Activated CD4-positive, alpha-beta T cell treated with anti-CD3 and anti-CD28 coated beads, Interleukin-2, amount 10 ng/mL, durations not matched to agents 7 days and 5 days (primary cell): ENCODE data around the gene ANKRD29. TPM values are rescaled to one million over a fixed set of nuclear protein-coding genes. Genes with fewer than 3 reads are reported as not detected.

Source experiments
- CTCF ChIA-PET: fragments of 350-600 bp; sonication (Branson Sonifier 250); formaldehyde crosslinking; loops from one replicate; lab custom pipeline; 2021; ENCODE audit warnings: antibody characterized with exemption; lab: Charles Lee
- POLR2A ChIA-PET: fragments of 350-600 bp; sonication (Branson Sonifier 250); formaldehyde crosslinking; loops from one replicate; lab custom pipeline; 2021; ENCODE audit warnings: antibody characterized with exemption; lab: Charles Lee
- DNase-seq: peaks from one replicate; pipeline ENCODE4 v3.0.0-alpha.2; 2020
- H3K27ac Mint-ChIP-seq: one replicate; pipeline ENCODE4 v1.8.0; 2021; ENCODE audit warnings: mild to moderate bottlenecking, moderate library complexity, mixed read lengths
- H3K27me3 Mint-ChIP-seq: one replicate; pipeline ENCODE4 v1.8.0; 2021; ENCODE audit warnings: mixed read lengths
- H3K36me3 Mint-ChIP-seq: one replicate; pipeline ENCODE4 v1.8.0; 2021; ENCODE audit warnings: low read depth, mixed read lengths
- H3K4me1 Mint-ChIP-seq: one replicate; pipeline ENCODE4 v1.8.0; 2021; ENCODE audit warnings: mixed read lengths
- H3K4me3 Mint-ChIP-seq: one replicate; pipeline ENCODE4 v1.8.0; 2021; ENCODE audit warnings: mild to moderate bottlenecking, moderate library complexity, mixed read lengths
- H3K9me3 Mint-ChIP-seq: one replicate; pipeline ENCODE4 v1.8.0; 2021; ENCODE audit warnings: mixed read lengths
- total RNA-seq, 2 experiments: library from RNA; stranded (reverse); gene quantifications; one replicate each; pipeline ENCODE4 v1.2.3, GENCODE V29; 2021

ANKRD29 gene, protein sequence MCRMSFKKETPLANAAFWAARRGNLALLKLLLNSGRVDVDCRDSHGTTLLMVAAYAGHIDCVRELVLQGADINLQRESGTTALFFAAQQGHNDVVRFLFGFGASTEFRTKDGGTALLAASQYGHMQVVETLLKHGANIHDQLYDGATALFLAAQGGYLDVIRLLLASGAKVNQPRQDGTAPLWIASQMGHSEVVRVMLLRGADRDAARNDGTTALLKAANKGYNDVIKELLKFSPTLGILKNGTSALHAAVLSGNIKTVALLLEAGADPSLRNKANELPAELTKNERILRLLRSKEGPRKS
- under 1 TPM in 1 of 2 experiments, not detected in 1; 0.25 TPM for total RNA-seq

DNA sequence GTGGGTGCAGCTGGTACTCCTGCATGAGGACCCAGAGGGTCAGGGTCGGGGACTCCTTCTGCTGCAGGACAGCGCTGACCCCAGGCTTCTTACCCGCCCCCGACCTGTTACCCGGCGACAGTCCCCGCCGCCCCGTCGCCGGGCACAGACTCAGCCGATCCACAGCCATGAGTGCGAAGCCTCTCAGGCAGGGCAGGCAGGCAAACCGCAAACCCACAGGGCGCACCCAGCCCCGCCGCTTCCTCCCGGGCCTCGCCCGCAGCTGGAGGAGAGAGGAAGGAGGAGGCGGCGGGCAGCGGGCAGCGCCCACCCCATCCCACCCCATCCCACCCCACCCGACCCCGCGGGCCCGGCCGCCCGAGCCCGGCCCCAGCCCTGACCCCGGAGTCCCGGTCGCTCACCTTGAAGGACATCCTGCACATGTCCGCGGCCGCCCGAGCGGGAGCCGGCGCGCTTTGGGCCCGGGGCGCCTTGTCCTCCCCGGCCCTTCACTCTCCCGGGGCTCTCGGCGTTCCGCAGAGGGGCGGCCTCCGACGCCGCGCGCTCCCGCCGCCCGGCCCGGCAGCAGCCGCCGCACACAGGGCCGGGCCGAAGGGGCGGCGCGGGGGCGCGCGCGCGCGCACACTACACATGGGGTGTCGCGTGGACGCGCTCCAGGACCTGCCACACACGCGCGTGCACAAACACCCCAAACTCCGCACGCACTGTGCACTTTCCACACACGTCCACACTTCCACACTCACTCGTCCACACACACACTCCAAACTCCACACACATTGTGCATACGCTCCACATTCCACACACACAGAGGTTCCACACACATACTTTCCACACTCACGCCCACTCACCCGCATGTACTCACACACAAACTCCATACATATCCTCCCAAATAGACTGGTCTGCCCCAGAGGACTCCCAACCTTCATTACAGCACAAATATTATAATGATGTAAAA, at the start of gene ANKRD29:
ANKRD29 (minus strand) TSS at position 603 of the 955 bp plus-strand sequence; CDS start at position 422, 181 bp downstream.
- POLR2A ChIA-PET, result no interaction called here
- Mint-ChIP-seq H3K27me3 (peaks cover 77% of the 10 kb centered on the region), H3K27ac (peak within 1 kb of the TSS; percentile 73), H3K9me3 (no peaks in the 10 kb centered on the region), H3K4me3 (peak within 1 kb of the TSS; percentile 77), H3K4me1 (peaks cover 22% of the 10 kb centered on the region), H3K36me3 (peaks cover 7% of the 10 kb centered on the region)
- CTCF ChIA-PET, result interaction anchor here (1.9 kb wide), 1 partner anchor 8 kb away, joined by 5 read pairs; no protein-coding TSS in a partner anchor
- DNase-seq, result peak; percentile 73

DNA sequence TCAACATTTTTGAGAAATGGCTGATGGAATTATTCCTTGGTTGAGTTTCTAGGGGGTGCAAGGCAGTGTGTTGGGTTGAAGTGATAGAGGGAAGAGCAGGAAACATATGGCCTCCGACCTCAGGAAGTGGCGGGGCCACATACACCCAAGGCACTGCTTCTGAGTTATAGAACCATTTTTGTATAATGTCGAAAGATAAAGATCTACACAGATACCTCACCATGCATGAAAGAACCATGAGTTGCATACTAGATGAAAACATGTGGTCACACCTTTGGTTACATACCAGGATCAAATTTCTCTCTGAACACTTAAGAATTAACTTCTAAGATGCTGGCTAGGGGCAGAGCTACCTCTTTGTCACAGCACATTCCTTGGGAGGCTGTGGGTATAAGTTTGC, 49.7 kb upstream of the ANKRD29 start:
- peak; percentile 64 for DNase-seq
- H3K36me3 Mint-ChIP-seq, result peaks cover 8% of the 10 kb centered on the region
- peaks cover 14% of the 10 kb centered on the region for H3K27me3 Mint-ChIP-seq
- H3K27ac Mint-ChIP-seq, result peak overlapping the region; percentile 70
- CTCF ChIA-PET, result interaction anchor here (0.9 kb wide), 1 partner anchor 8 kb away, joined by 3 read pairs; no protein-coding TSS in a partner anchor
- H3K4me3 Mint-ChIP-seq, result peak overlapping the region; percentile 1
- POLR2A ChIA-PET, result no interaction called here
- H3K9me3 Mint-ChIP-seq, result peaks cover 8% of the 10 kb centered on the region
- peaks cover 19% of the 10 kb centered on the region for H3K4me1 Mint-ChIP-seq

DNA sequence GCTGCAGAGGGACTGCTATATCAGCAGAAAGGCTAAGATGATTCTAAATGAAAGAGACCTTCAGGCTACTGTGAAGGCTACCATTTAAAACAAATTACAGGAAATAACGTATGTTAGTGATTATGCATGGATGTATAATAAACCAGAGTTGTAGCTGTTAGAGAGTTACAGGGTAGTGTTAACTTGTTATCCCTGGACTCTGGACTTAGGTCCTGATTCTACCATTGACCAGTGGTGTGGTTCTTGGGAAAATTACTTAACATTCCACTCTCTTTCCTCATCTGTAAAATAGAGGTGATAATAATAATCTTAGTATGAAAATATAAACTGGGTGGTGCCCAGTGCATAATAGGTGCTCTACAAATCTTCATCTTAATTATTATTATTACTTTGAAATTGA, 48.7 kb upstream of the ANKRD29 start:
- POLR2A ChIA-PET, result no interaction called here
- CTCF ChIA-PET, result interaction anchor here (2.2 kb wide), 1 partner anchor 9 kb away, joined by 5 read pairs; no protein-coding TSS in a partner anchor

DNA sequence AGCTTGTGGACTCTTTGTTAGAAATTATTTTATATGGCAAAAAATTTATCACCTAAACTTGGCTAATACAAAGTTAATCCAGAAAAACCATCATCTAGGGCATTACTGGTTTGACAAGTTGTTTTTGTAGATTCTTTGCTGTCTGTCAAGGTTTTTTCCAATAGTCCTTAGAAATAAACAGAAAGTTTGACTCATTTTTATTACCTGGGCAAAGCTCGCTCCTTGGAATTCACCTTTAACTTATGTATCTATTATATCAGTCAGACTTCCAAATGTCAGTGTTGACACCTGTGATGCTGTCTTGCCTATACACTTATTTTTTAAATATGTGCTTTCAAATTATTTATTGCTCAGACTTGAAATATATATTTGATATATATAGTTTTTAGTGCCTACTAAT, 48.2 kb upstream of the ANKRD29 start:
- no peak for DNase-seq
- POLR2A ChIA-PET, result interaction anchor here (0.6 kb wide), 1 partner anchor 110 kb away, joined by 3 read pairs; no protein-coding TSS in a partner anchor
- Mint-ChIP-seq H3K36me3 (peaks cover 12% of the 10 kb centered on the region), H3K4me1 (peaks cover 19% of the 10 kb centered on the region), H3K27me3 (peaks cover 12% of the 10 kb centered on the region), H3K9me3 (peaks cover 11% of the 10 kb centered on the region), H3K27ac (no peak overlapping the region), H3K4me3 (no peak overlapping the region)
- CTCF ChIA-PET, result interaction anchor here (2.2 kb wide), 1 partner anchor 9 kb away, joined by 5 read pairs; no protein-coding TSS in a partner anchor

More for the DNA sequence above, 48.7 kb upstream of the ANKRD29 start:
- no peak for DNase-seq
- peaks cover 12% of the 10 kb centered on the region for H3K36me3 Mint-ChIP-seq
- peaks cover 11% of the 10 kb centered on the region for H3K9me3 Mint-ChIP-seq
- H3K27ac Mint-ChIP-seq, result no peak overlapping the region
- H3K4me1 Mint-ChIP-seq, result peaks cover 19% of the 10 kb centered on the region
- H3K4me3 Mint-ChIP-seq, result no peak overlapping the region
- peaks cover 12% of the 10 kb centered on the region for H3K27me3 Mint-ChIP-seq

DNA sequence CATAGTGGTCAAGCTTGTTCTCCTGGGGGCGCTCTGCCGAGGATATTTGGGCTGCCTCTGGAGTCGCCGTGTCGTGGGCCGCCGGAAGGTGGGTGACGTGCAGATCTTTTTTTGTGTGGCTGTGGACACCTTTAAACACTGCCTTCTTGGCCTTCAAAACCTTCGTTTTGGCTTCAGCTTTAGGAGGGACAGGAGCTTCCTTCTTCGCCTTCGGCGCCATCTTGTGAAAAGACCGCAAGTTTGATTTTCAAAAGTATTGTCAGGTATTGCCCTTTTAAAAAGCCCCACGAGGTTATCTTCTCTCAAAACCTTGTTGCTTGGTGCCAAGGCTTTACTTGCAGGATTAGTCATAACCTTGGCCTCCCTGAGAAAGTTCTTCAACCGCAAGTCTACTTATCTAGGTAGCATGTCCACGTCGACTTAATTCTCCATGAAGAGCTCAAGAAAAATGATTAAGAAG, 47.4 kb upstream of the ANKRD29 start:
- Mint-ChIP-seq H3K9me3 (peaks cover 11% of the 10 kb centered on the region), H3K4me1 (peaks cover 19% of the 10 kb centered on the region), H3K27ac (no peak overlapping the region), H3K4me3 (no peak overlapping the region), H3K27me3 (peaks cover 9% of the 10 kb centered on the region), H3K36me3 (peaks cover 12% of the 10 kb centered on the region)
- no peak for DNase-seq
- CTCF ChIA-PET, result interaction anchor here (0.6 to 2.2 kb wide), 3 partner anchors 8 to 409 kb away, joined by 3 to 5 read pairs (median 5); no protein-coding TSS in a partner anchor
- POLR2A ChIA-PET, result no interaction called here

DNA sequence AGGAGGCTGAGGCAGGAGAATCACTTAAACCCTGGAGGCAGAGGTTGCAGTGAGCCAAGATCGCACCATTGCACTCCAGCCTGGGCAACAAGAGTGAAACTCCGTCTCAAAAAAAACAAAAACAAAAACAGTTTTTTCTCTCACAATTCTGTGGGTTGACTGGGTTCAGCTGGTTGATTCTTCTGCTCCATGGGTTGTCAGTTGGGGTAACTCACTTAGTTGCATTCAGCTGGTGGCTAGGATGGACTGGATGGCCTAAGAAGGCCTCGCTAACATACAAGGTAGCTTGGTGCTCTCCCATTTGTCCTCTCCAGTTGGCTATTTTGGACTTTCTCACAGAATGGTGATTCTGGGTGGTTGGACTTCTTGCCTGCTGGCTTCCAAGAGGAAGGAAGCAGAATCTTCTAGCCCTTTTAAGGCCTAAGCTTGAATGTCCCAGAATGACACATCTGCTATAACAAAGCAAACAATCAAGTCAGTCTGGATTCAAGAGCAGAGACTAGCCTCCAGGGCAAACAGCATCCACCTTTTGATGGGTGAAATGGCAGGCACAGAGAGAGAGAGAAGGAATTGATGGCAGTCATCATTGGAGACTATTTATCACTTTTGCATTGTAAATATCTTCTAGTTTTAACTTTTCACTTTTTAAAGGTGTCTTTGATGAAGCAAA, 44.4 kb upstream of the ANKRD29 start:
- peaks cover 4% of the 10 kb centered on the region for H3K4me1 Mint-ChIP-seq
- peaks cover 8% of the 10 kb centered on the region for H3K36me3 Mint-ChIP-seq
- CTCF ChIA-PET, result no interaction called here
- no peak for DNase-seq
- POLR2A ChIA-PET, result no interaction called here
- H3K27me3 Mint-ChIP-seq, result peaks cover 22% of the 10 kb centered on the region
- H3K4me3 Mint-ChIP-seq, result no peak overlapping the region
- no peak overlapping the region for H3K27ac Mint-ChIP-seq
- H3K9me3 Mint-ChIP-seq, result peaks cover 8% of the 10 kb centered on the region

DNA sequence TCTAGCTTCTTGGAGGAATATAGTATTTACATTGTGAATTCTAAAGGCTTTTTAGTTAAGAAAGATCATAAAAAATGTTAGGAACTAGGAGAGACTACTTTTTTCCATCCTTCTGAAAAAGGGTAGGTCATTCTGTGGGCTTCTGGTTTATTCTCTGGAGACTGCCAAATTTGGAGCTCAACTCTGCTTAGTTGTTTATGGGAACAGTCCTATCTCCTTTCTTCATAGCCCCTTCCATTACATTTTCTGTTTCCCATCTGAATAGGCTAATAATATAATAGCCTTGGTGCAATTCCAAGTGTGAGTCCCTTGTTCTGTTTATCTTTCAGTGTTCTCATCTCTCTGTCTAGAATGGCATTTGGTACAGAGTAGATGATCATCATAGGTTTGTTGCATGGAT, 42.1 kb upstream of the ANKRD29 start:
- POLR2A ChIA-PET, result no interaction called here
- peaks cover 31% of the 10 kb centered on the region for H3K27me3 Mint-ChIP-seq
- DNase-seq, result no peak

DNA sequence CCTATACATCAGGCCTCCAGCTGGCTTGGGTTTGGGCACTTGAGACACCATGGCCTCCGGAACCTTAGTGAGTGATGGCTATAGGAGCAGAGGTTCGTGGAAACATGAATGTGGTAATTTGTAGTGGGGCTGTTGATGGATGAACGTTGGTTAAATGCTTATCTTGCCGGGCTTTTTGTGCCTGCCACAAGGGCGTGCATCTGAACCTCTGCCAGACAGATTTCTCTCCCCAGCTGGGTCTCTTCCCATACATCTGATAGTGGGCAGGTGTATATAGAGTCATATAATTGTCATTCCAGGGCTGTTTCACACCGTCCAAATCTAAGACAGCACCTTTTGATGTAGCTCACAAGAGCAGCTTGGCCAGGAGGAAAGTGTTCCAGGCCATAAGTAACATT, 41.3 kb upstream of the ANKRD29 start:
- Mint-ChIP-seq H3K9me3 (peaks cover 8% of the 10 kb centered on the region), H3K27ac (no peak overlapping the region), H3K36me3 (peaks cover 8% of the 10 kb centered on the region), H3K4me3 (no peak overlapping the region), H3K27me3 (peaks cover 31% of the 10 kb centered on the region), H3K4me1 (no peaks in the 10 kb centered on the region)
- ChIA-PET CTCF (interaction anchor here (0.6 to 2.1 kb wide), 5 partner anchors 8 to 108 kb away, joined by 3 to 11 read pairs (median 3); no protein-coding TSS in a partner anchor), POLR2A (no interaction called here)
- no peak for DNase-seq

More for the DNA sequence above, 42.1 kb upstream of the ANKRD29 start:
- H3K36me3 Mint-ChIP-seq, result peaks cover 8% of the 10 kb centered on the region
- H3K4me3 Mint-ChIP-seq, result no peak overlapping the region
- no peaks in the 10 kb centered on the region for H3K4me1 Mint-ChIP-seq
- CTCF ChIA-PET, result interaction anchor here (0.6 kb wide), 2 partner anchors 9 to 506 kb away, joined by 3 read pairs; no protein-coding TSS in a partner anchor
- peaks cover 8% of the 10 kb centered on the region for H3K9me3 Mint-ChIP-seq
- H3K27ac Mint-ChIP-seq, result no peak overlapping the region

DNA sequence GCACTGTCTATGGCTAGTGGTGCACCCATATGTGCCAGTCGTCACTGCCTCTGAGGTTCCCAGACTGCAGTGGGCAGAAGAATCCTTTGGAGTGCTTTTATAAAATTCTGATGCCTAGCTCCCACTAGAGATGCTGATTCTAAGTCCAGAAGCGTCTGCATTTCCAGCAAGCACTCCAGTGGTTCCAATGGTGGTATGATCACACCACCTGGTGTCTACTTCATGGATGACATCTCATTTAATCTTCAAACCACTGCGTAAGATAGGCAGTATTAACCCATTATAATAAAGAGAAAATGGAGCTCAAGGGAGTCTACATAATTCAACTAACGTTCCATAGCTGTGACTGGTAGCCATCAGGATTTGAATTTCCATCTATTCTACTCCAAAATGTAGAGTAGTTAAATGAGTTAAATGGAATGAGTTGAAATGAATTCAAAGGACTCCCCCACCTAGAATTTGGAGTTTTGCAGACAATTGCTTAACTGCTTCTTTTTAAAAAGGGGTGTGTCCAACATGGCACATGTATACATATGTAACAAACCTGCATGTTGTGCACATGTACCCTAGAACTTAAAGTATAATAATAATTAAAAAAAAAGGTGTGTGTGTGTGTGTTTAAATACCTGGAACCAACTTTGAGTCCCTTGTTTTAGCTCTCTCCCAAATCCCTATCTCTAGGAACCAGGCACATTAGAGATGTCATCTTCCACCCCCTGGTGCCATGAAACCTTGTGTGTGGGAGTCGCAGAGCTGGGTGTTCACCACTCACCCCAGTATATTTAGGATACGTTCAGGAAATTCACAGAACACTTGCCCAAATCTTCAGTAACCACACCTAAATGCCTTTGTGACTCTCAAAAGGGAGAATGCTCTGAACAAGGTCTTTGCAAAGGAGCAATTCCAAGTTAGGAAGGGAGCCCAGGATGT, 40.6 kb upstream of the ANKRD29 start:
- peaks cover 2% of the 10 kb centered on the region for H3K4me1 Mint-ChIP-seq
- POLR2A ChIA-PET, result no interaction called here
- H3K27me3 Mint-ChIP-seq, result peaks cover 36% of the 10 kb centered on the region

DNA sequence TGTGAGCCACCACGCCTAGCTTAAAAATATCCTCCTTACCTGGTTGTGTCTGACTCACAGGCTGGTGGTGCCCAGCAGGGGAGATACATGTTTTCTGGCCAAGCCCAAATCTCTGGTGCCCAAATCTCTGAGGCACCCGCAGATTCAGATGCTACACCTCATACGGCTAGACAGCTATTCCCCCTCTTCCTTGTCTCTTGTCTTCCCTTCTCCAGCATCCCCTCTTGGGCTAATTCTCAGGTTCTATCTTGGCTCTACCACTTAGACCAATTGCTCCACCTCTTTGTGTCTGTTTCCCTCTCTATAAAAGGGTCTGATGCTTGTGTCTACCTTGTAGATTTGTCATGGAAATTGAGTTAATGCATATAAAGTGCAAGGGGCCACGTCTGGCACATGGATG, 39.9 kb upstream of the ANKRD29 start:
- Mint-ChIP-seq H3K9me3 (peaks cover 3% of the 10 kb centered on the region), H3K27me3 (peaks cover 32% of the 10 kb centered on the region), H3K27ac (no peak overlapping the region), H3K4me3 (no peak overlapping the region), H3K4me1 (peaks cover 2% of the 10 kb centered on the region), H3K36me3 (peaks cover 4% of the 10 kb centered on the region)
- CTCF ChIA-PET, result interaction anchor here (0.6 to 2.1 kb wide), 8 partner anchors 8 to 204 kb away, joined by 3 to 11 read pairs (median 4); no protein-coding TSS in a partner anchor
- POLR2A ChIA-PET, result no interaction called here
- DNase-seq, result no peak

More for the DNA sequence above, 40.6 kb upstream of the ANKRD29 start:
- CTCF ChIA-PET, result interaction anchor here (0.9 to 2.1 kb wide), 9 partner anchors 8 to 204 kb away, joined by 3 to 11 read pairs (median 3); no protein-coding TSS in a partner anchor
- DNase-seq, result peak; percentile 56
- peaks cover 8% of the 10 kb centered on the region for H3K9me3 Mint-ChIP-seq
- no peak overlapping the region for H3K27ac Mint-ChIP-seq
- no peak overlapping the region for H3K4me3 Mint-ChIP-seq
- H3K36me3 Mint-ChIP-seq, result peaks cover 8% of the 10 kb centered on the region

DNA sequence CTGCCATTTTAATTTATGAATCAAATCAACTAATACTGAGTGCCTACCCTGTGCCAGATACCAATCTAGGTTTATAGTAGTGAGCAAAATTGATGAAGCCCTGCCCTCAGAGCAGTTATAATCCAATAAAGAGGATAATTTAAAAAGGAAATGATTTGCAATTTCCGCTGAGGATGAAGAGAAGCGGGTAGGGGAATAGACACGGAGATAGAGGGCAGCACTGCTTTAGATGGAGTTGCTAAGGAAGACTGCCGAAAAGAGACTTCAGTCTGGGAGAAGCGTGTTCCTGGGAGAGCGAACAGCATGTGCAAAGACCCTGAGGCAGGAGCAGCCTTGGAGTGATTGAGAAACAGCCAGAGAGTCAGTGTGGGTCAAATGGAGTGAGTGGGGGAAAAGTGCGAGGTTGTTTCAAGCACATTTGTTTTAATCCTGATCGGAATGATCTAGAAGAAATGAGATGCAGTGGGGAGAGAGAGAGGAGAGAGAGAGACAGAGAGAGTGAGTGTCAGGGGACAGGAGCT, 38.9 kb upstream of the ANKRD29 start:
- H3K36me3 Mint-ChIP-seq, result no peaks in the 10 kb centered on the region
- peak overlapping the region; percentile 32 for H3K27ac Mint-ChIP-seq
- H3K4me3 Mint-ChIP-seq, result no peak overlapping the region
- H3K4me1 Mint-ChIP-seq, result peaks cover 2% of the 10 kb centered on the region
- ChIA-PET POLR2A (no interaction called here), CTCF (interaction anchor here (1.3 kb wide), 1 partner anchor 9 kb away, joined by 5 read pairs; no protein-coding TSS in a partner anchor)
- H3K9me3 Mint-ChIP-seq, result no peaks in the 10 kb centered on the region
- H3K27me3 Mint-ChIP-seq, result peaks cover 32% of the 10 kb centered on the region
- no peak for DNase-seq
